ENCODE results near the gene OR4F15. TPM values are rescaled to one million over a fixed set of nuclear protein-coding genes. Genes with fewer than 3 reads are reported as not detected.
"Not testable (repeated sequence)": the region's sequence is repeated elsewhere in the genome, so short reads cannot be mapped to it uniquely, and the experiment has no call there.

The OR4F15 gene, protein sequence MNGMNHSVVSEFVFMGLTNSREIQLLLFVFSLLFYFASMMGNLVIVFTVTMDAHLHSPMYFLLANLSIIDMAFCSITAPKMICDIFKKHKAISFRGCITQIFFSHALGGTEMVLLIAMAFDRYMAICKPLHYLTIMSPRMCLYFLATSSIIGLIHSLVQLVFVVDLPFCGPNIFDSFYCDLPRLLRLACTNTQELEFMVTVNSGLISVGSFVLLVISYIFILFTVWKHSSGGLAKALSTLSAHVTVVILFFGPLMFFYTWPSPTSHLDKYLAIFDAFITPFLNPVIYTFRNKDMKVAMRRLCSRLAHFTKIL
- 0.08 TPM in 1 of 2 replicates, not detected in the other for total RNA-seq

DNA sequence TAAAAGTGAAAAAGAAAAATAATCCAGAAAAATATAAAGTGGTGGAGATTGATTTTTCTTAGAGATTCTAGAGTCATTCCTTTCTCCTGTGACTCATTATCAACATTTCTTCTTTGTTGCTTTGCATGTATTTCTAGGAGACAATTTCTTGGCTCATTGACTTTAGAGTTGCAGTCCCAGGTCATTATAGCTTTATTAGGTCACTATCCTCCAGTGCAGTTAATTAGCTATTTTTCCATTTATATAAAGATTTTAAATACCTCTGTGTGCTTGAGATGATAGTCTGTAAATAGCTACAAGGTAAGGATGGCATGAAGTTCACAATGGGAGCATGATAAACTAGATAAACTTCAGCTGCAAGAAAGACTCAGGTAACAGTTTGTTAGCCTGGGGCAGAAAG lies at the start of gene OR4F15:
TSS of gene OR4F15 (plus strand) at position 301 of the 400 bp plus-strand sequence. CDS start 5,985 bp downstream, outside the sequence.
- Histone ChIP-seq H3K4me3 (ENCODE audit: low read depth, low read length) (no peak within 1 kb of the TSS), H3K36me3 (ENCODE audit: control insufficient read depth, insufficient read depth, low read length) (no peaks in the 10 kb centered on the region), H3K27me3 (ENCODE audit: control insufficient read depth, insufficient read depth, low read length) (no peaks in the 10 kb centered on the region)
- TF ChIP-seq, protein P1, sequence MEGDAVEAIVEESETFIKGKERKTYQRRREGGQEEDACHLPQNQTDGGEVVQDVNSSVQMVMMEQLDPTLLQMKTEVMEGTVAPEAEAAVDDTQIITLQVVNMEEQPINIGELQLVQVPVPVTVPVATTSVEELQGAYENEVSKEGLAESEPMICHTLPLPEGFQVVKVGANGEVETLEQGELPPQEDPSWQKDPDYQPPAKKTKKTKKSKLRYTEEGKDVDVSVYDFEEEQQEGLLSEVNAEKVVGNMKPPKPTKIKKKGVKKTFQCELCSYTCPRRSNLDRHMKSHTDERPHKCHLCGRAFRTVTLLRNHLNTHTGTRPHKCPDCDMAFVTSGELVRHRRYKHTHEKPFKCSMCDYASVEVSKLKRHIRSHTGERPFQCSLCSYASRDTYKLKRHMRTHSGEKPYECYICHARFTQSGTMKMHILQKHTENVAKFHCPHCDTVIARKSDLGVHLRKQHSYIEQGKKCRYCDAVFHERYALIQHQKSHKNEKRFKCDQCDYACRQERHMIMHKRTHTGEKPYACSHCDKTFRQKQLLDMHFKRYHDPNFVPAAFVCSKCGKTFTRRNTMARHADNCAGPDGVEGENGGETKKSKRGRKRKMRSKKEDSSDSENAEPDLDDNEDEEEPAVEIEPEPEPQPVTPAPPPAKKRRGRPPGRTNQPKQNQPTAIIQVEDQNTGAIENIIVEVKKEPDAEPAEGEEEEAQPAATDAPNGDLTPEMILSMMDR (IDR thresholded peaks at IDR 0.05; ENCODE audit: insufficient read depth, low read length, poor library complexity, severe bottlenecking) = no peak
- no peak for DNase-seq (ENCODE audit: low read depth)

DNA sequence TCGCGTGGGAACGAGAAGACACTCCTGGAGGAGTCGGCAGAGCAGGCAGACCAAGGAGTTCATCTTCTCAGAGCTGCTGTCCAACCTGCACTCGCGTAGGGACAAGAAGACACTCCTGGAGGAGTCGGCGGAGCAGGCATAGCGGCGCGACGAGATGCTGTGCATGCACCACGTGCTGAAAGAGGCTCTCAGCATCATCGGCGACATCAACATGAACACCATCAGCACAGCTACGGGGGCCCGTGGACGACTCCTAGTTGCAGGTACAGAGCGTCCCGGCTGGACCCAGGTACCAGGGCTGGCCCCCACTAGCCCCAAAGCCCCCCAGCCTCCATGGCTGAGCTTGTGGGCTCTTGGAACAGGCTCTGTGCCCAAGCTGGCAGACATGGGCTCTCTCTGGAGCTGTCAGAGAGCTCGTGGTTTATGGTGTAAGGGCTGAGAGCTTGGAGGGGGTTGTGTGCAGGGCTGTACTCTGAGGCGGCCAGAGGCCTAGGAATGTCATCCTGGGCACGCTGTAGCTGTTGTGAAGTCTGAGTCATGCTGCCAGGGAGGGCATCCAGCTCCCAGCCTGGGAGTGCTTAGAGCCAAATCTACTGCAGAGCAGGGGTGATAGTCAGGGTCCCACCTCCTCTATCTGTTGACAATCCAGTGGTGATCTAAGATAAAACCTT lies 47.2 kb upstream of the OR4F15 start:
- H3K27me3 ChIP-seq (ENCODE audit: control insufficient read depth, insufficient read depth, low read length); H3K4me3 ChIP-seq (ENCODE audit: low read depth, low read length); DNase-seq (ENCODE audit: low read depth); H3K36me3 ChIP-seq (ENCODE audit: control insufficient read depth, insufficient read depth, low read length): not testable (repeated sequence)

DNA sequence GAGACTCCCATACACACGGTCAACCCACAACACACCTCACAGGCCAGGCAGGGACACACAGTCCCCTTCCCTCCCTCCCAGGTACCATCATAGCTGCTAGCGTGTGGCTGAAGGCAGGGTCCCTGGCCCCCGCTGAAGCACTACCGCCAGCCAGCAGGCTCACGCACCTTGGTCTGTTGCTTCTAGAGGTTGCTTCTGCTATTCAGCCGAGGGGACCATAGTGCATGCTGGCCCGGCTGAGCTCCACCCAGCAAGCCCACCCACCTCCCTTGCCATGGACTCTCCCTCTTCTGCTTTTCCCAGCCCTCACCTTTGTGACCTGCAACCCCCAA lies 46.7 kb upstream of the OR4F15 start:
- not testable (repeated sequence) for H3K4me3 ChIP-seq (ENCODE audit: low read depth, low read length); H3K27me3 ChIP-seq (ENCODE audit: control insufficient read depth, insufficient read depth, low read length); DNase-seq (ENCODE audit: low read depth); H3K36me3 ChIP-seq (ENCODE audit: control insufficient read depth, insufficient read depth, low read length)

DNA sequence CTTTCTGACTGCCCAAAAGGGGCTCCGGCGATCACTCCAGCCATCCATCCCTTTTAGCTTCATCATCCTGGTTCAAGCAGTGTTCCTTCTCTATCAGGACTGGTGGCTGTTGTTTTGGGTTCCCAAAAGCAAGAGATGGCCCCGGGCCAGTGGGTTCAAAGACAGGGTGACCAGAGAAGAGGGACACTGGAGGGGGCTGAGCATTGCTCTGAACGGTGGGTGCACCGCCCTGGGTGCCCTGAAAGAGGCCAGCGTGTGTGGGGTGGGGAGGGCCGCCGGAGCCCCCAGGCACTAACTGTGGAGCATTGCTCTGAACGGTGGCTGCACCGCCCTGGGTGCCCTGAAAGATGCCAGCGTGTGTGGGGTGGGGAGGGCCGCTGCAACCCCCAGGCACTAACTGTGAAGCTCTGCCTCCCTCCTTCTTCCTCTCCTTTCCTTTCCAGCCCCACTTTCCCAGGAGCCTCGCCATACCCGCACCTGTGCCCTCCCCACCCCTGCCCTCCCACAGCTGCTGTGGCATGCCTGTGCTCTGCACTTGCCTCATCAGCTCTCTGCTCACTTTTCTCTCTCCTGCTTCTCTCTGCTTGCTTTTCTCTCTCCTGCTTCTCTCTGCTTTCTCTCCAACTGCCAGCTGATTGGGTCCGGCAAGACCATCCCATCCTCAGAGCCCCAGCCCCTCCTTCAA lies 46.1 kb upstream of the OR4F15 start:
- TF ChIP-seq, protein P1 (IDR thresholded peaks at IDR 0.05; ENCODE audit: insufficient read depth, low read length, poor library complexity, severe bottlenecking) = no peak
- no peaks in the 10 kb centered on the region for H3K36me3 ChIP-seq (ENCODE audit: control insufficient read depth, insufficient read depth, low read length)
- no peaks in the 10 kb centered on the region for H3K27me3 ChIP-seq (ENCODE audit: control insufficient read depth, insufficient read depth, low read length)
- DNase-seq (ENCODE audit: low read depth) = no peak
- H3K4me3 ChIP-seq (ENCODE audit: low read depth, low read length) = no peak overlapping the region

DNA sequence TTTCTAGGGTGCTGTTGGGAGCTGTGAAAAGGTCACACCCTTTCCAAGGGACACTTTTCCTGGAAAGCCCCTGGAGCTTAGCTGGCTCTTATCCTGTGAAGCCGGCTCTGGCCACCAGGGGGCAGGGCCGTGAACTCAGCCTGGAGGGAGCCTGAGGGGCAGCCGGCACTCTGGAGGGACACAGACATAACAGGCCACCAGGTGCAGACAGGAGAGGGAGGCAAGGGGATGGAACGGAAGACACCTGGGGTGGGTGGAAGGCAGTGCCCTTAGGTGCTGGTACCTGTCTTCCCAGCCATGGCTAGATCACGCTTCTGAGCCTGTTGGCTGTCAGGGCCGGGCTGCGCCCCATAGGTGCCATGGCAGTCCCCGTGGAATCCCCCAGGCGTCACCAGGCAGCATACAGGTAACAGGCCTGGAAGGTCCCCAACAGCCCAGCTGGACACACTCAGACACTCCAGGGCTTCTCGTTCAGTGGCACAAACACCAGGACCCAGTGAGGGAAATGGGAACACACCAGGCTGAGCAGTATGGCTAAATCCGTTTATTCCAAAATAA lies 44.8 kb upstream of the OR4F15 start:
- not testable (repeated sequence) for H3K4me3 ChIP-seq (ENCODE audit: low read depth, low read length); H3K27me3 ChIP-seq (ENCODE audit: control insufficient read depth, insufficient read depth, low read length); H3K36me3 ChIP-seq (ENCODE audit: control insufficient read depth, insufficient read depth, low read length); DNase-seq (ENCODE audit: low read depth)

DNA sequence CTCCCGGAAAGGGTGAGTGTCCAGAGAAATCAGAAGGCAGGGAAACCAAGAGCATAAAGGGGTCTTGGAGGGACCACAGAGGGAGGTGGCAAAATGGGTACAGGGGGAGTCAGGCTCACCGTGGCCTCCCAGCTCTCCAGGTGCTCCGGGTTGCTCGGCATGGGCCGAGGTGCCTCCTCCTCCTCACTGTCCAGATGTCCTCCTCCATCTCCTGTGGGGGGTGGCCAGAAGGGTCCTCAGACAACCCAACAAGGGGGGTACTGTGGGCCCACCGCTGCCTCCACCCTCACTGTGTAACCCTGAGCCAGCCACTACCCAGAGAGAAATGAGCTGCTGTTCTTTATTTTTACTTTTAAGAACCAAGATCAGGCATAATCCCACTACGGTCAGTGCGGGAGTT lies 39.1 kb upstream of the OR4F15 start:
- H3K36me3 ChIP-seq (ENCODE audit: control insufficient read depth, insufficient read depth, low read length) = no peaks in the 10 kb centered on the region
- no peak overlapping the region for H3K4me3 ChIP-seq (ENCODE audit: low read depth, low read length)
- DNase-seq (ENCODE audit: low read depth) = no peak
- H3K27me3 ChIP-seq (ENCODE audit: control insufficient read depth, insufficient read depth, low read length) = no peaks in the 10 kb centered on the region
- TF ChIP-seq, protein P1 (IDR thresholded peaks at IDR 0.05; ENCODE audit: insufficient read depth, low read length, poor library complexity, severe bottlenecking) = no peak

DNA sequence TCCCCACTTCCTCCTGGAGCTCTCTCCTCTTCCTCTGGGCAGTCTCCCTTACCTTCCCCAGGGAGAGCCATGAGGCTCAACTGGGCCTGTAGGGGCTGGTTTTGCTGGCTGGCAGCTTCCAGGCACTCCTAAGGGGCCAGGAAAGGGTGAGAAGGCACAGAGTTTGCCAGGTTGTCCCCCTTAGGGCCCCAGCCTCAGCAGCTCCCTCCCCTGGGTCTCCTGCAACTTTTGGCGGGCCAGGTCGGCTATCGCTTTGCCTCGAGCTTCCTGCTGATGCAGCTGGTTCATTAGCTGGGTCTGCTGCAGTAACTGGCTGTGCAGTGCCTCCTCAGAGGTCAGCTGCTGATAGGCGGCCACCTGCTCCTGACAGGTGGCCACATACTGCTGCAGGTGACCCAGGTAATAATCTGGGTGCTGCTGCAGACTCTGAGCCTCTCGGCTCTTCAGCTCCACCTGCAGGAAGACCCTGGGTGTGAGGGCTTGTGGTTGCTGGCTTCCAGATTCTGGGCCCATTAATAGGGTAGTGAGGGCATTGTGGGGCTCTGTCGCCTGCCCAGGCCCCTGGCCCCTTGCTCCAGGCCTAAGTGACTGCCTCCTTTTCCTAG lies 38.4 kb upstream of the OR4F15 start:
- H3K4me3 ChIP-seq (ENCODE audit: low read depth, low read length) = no peak overlapping the region
- DNase-seq (ENCODE audit: low read depth) = no peak
- TF ChIP-seq, protein P1 (IDR thresholded peaks at IDR 0.05; ENCODE audit: insufficient read depth, low read length, poor library complexity, severe bottlenecking) = no peak

More for the DNA sequence above, 38.4 kb upstream of the OR4F15 start:
- H3K36me3 ChIP-seq (ENCODE audit: control insufficient read depth, insufficient read depth, low read length) = no peaks in the 10 kb centered on the region
- no peaks in the 10 kb centered on the region for H3K27me3 ChIP-seq (ENCODE audit: control insufficient read depth, insufficient read depth, low read length)
